ENCODE data around the gene PHF21A.
"Not testable (repeated sequence)": the region's sequence is repeated elsewhere in the genome, so short reads cannot be mapped to it uniquely, and the experiment has no call there.

Gene PHF21A

GRCh38 chr11:46120346-46121300 lies 631 bp downstream of the PHF21A start:
- DNase-seq (ENCODE audit: low read depth, low spot score): no peak

GRCh38 chr11:46119352-46120216 lies 1.7 kb downstream of the PHF21A start:
- no peak for DNase-seq (ENCODE audit: low read depth, low spot score)

DNA sequence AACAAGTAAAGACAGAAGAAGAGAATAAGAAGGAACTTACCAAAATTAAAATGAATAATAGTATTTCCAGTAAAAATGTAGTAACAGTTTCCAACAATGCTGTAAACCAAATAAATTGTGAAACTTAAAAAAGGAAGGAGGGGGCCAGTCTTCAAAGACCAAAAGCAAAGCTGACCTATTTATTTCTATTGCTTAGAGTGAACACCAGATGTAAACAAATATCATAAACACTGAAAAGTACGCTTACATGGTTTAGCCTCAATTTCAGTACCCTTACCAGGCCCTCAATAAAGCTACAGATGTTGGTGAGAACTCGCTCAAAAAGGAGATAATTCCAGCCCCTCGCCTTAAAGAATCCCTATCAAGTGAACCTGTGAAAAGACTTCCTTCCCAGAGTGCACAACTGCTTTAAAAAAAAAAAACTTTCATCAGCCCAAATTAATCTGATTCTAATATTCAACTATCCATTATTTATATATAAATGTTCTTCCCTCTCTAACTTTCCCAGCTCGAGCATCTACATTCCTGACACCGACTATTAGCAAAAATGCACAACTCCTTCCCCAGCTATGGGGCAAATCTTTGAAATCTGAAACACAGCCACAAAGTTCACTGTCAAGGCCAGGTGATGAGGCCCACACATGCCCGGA lies 2.4 kb downstream of the PHF21A start:
- DNase-seq (ENCODE audit: low read depth, low spot score): no peak

GRCh38 chr11:46117842-46118241 lies 3.4 kb downstream of the PHF21A start:
- no peak for DNase-seq (ENCODE audit: low read depth, low spot score)

DNA sequence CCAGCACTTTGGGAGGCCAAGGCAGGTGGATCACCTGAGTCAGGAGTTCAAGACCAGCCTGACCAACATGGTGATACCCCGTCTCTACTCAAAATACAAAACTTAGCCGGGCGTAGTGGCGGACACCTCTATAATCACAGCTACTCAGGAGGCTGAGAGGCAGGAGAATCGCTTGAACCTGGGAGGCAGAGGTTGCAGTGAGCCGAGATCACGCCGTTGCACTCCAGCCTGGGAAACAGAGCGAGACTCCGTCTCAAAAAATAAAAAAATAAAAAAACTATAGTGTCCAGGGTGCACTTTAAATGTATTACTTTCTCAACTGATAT lies 4.6 kb downstream of the PHF21A start:
- DNase-seq (ENCODE audit: low read depth, low spot score): not testable (repeated sequence)

DNA sequence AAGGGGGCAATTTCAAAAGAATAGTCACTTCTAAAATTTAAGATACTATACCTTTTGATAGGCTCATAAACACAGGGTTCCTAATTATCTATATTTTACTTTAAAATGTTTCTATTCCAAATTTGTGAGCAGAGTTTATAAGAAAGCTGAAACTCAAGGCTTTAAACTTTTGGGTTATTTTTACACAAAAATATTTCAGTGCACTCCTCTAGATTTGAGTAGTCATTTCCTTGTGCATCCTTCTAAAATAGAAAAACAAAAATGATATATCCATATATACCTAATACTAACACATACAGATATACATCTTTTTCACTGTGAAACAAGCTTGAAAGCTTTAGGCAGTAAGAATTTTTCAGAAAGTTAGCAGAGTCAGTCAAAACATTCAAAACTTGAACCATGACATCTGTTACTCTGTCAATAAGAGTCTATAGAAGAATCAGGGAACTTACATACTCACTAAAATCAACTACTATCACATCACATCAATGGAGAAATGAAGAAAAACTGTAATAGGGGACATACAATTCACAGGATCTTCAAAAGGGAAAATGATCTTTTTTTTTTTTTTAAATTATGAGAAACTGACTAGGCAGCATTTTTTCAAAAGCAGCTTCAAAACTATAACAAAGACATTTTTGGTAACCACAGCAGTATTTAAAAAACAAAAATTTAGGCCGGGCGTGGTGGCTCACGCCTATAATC lies 5.1 kb downstream of the PHF21A start:
- DNase-seq (ENCODE audit: low read depth, low spot score): no peak

DNA sequence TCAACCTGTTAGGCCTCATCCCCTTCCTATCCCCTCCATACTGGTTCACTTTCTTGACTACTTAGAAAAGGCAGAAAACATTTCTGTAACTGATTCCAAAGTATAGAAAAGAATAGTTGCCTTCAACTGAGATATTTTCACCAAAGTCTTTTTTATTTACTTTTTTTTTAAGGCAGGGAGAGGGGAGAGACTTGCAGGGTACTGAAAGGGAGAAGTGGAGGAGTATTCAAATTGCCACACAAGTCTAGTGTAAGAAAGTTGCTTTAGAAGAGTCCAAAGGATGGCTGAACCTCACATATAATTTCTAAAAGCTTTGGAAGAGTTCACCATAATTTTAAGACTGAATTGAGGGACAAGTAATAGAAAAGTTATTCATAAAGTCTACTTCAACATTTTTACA lies 6.3 kb downstream of the PHF21A start:
- no peak for DNase-seq (ENCODE audit: low read depth, low spot score)

DNA sequence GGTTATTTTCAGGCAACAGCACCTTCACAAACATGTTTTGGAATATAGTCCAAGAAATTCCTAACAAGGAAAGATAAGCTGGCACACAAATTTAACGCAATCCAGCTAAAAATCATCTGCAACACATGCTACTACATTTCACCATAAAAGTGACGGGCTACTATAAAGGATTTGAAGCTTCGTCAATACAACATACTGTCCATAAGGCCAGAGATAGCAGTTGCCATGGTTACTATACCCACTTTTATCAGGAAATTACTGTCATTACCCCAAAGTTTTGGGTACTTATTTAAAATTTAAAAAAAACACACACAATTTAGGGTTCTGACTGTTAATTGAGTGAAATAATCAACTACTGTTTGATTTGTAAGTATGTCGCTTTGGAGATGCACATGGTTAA lies 6.9 kb downstream of the PHF21A start:
- DNase-seq (ENCODE audit: low read depth, low spot score): no peak

DNA sequence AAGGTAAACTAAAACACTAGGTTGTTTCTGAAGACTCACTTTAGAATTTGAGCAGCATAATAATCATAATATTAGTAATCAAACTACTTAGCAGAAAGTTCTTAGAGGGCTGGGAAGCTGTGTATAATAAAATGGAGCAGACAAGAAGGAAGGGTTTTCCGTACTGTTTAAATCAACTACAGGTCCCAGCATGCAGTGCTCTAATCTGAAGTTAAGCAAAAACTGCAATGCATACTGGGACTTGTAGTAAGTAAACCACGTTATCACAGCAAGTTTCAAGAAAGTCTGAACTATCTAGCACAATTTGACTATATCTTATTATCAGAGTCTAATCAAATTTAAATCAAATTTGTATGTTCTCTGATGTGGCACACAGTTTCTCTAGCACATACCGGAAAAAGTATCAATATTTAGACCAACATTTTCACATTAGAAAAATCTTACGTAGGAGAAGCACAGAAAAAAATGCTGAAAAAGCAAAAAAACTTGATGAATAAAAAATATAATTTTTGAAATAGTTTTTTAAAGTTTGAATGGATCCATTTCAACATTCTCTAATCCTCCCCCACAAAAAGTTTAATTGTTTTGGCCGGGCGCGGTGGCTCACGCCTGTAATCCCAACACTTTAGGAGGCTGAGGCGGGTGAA lies 8.2 kb downstream of the PHF21A start:
- no peak for DNase-seq (ENCODE audit: low read depth, low spot score)

DNA sequence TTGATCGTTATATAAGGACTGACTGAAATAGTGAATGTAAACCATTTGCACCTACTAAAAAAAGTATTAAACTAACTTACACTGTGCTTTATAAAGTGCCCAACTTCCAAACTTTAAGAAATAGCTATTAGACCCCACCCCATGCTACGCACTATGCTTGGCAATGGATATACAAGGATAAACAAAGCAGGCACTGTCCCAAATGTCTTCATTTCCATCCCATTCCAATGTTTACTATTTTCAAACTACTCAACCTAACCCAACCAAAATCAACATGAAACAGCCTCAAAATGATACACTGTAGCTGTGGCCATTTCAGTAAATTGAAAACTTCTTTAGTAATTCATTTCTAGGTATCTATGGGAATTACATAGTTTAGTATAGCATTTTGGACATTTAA lies 12.5 kb downstream of the PHF21A start:
- DNase-seq (ENCODE audit: low read depth, low spot score): no peak

- DNase-seq (ENCODE audit: low read depth, low spot score): no peak
Measured at GRCh38 chr11:46107780-46108179, 13.5 kb downstream of the PHF21A start.

- no peak for DNase-seq (ENCODE audit: low read depth, low spot score)
Measured at GRCh38 chr11:46107408-46107718, 13.9 kb downstream of the PHF21A start.

GRCh38 chr11:46106530-46107407 lies 14.5 kb downstream of the PHF21A start:
- no peak for DNase-seq (ENCODE audit: low read depth, low spot score)

GRCh38 chr11:46105926-46106325 lies 15.3 kb downstream of the PHF21A start:
- no peak for DNase-seq (ENCODE audit: low read depth, low spot score)

DNA sequence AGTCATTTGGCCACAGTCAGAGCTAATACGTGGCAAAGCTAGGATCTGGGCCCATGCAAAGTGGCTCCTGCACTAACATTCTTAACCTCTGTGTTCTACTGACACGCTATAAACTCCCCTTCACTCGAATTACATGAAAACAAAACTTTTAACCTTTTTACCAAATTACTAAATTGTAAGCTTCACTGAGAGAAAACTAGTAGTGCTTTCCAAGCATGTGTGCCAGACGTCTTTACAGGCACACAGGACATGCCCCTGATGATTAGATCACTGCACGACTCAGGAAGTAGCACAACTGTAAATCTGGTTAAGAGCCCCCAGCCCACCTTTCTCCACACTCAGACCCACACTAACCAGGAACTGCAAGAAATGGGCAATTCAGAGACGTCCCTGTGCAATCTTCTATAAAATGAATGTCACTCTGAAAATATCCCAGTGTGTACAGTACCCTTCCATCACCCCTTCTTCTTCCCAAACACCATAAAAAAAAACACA lies 16.1 kb downstream of the PHF21A start:
- DNase-seq (ENCODE audit: low read depth, low spot score): no peak

GRCh38 chr11:46102843-46103242 lies 18.4 kb downstream of the PHF21A start:
- DNase-seq (ENCODE audit: low read depth, low spot score): no peak

DNA sequence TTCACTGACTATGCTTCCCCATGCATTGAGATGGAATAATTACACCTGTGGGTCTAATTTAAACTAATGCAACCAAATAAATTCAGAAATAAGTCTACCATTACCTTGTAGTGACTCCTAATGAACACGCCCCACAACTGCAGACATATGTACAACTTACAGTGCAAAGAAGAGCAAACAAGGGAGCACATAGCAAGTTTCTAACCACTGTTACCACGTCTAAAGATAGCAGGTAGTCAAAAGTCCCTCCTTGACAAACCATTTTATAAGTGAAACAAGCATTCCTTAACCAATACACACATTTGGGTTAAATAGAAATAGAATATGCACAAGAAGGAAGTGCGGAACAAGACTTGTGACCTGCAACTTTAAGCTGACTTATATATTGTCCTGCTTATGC lies 20.6 kb downstream of the PHF21A start:
- no peak for DNase-seq (ENCODE audit: low read depth, low spot score)

DNA sequence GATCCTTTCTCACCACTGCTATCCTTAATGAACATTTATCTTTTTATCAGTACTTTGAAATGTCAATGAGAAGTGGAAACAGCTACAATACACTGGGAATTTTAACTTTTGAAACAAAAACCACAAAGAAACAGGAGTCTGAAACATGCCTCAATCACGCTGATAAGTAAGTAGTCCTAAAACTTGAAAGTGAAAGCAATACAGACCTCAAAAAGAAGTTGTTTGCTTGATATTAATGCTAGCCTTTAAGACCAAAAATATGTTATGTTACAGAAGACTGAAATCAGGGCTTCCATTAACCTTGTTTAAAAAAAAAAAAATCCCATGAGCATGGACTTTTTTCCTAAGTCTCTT lies 21.3 kb downstream of the PHF21A start:
- no peak for DNase-seq (ENCODE audit: low read depth, low spot score)

DNA sequence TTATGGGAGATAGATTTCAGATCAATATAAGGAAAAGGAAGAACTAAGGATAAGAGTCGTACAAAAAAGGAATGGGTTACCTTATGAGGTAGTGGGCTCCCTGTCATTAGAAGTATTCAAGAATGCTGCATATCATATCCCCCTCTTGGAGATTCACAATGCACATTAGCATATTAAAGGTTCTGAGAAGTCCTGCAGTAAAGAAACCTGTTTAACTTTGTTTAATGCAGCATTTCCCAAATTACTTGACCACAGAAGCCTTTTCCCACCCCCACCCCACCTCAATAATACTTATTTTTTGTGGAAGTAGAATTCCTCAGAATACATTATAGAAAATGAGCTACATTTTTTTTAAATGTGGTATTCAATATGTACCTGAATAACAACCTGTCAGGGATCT lies 30.9 kb downstream of the PHF21A start:
- DNase-seq (ENCODE audit: low read depth, low spot score): no peak

DNA sequence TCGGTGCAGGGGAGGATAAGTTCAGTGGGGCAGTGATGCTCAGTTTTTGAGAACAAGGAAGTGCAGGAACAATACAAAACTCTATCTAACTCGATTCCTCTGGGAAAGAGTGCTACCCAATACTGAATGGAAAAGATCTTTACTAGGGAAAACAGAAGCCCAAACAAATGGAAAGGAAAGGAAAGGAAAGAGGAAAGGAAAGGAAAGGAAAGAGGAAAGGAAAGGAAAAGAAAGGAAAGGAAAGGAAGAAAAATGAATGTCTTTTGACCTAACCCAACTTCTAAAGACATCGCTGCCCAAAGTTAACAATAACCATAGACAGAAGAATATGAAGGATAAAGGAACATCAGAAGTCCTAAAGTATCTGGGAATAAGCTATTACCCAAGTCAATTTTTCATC lies 41.6 kb downstream of the PHF21A start:
- no peak for DNase-seq (ENCODE audit: low read depth, low spot score)

Measured in activated naive CD8-positive, alpha-beta T cell treated with anti-CD3 and anti-CD28 coated beads, Interleukin-2, amount 50 U/mL, for 16 hours (primary cell).